ENCODE results near the gene SLC46A1.

The SLC46A1 gene

DNA sequence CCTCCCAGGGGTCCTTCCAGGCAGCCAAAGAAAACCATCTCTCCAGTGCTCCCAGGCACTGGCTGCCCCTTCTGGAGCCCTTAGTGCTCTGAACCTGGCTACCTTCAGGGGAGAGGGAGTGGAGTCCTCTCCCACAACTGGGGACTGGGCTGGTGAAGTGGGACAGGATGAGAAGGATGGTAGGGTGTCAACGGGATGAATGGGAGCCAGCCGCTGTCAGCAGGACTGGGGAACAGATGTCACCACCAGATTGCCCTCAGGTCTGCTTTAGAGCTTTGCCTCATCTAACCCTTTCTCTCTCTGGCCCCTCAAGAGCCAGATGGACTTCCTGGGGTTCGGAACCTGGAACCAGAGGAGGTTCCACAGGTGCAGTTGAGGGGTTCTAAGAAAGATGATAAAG, 40.5 kb downstream of the SLC46A1 start:
- intact Hi-C loops (cut with DNase I) = no loop called here

DNA sequence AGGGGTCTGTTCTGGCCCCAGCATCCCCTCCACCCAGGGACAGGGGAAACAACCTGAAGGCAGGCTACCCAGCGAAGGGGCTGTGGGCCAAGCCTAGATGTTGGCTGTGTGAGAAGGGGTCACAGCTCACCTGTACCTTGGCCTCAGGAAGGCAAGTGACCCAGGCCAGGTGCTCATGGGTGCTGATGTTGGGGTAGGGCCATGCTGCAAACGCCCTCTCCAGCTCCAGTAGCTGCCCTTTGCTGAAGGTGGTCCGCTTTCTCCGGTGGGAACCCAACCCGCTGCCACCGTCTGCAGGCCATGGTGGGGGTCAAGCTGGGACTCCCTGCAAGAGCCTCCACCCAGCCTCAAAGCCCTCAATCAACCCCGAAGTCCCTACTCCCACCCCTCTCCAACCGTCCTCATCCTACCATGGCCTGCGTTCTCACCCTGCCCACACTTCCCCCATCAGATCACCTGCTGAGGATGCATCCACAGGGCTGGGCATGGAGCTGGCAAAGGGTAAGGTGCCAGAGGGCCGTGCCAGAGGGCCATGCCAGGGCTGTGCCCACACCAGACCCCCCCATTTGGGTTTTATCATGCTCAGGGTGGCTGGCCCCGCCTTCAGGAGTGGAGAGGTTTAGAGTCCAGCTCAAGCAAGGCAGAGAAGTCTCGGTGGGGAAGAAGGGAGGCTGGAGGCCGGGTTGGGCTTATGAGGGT, 41.2 kb downstream of the SLC46A1 start, which contains the start of gene SEBOX:
TSS of gene SEBOX (minus strand) at position 535 of the 699 bp plus-strand sequence. CDS start at position 487, 48 bp downstream.
- no peak for DNase-seq
- intact Hi-C loops (cut with DNase I) = no loop called here

More for the DNA sequence above, 40.5 kb downstream of the SLC46A1 start:
- no peak for DNase-seq

DNA sequence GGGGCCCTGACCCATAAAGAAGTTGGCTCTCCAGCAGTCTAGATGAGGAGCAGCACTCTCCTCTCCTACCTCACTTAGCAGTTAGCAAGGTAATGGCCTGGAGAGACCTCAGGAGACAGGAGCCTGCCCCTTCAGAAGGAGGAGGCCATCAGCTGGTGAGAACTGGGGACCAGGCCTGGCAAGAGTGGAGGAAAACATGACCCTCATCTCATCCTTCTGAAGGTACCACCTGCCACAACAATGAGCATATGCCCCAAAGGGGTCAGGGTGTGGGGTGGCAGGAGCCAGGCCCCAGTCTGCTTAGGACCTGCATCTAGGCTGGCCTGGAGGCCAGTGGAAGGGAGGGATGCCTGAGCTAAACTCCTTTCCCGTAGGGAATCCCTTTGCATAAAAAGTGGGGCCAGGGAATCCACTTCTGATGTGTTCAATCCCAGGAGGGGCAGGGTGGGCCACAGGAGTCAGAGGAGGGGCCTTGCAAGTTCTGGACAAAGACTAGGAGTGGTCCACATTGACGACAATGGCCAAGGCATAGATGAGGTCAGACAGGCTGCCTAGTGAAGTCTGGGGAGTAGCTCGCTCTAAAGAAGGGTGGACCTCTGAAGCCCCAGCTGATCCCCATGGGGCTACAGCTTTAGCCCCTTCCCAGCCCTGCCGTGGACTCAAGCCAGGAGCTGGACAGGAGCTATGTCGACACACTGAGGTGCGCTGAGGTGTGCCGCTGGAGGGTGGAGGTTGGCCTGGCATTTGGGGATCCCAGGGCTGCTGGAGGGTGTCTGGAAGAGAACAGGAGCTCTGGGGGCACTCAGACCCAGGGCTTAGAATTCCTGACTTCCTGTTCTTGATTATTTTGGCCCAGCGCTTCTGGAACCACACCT, 42.0 kb downstream of the SLC46A1 start:
- no peak for DNase-seq
- intact Hi-C loops (cut with DNase I) = no loop called here

DNA sequence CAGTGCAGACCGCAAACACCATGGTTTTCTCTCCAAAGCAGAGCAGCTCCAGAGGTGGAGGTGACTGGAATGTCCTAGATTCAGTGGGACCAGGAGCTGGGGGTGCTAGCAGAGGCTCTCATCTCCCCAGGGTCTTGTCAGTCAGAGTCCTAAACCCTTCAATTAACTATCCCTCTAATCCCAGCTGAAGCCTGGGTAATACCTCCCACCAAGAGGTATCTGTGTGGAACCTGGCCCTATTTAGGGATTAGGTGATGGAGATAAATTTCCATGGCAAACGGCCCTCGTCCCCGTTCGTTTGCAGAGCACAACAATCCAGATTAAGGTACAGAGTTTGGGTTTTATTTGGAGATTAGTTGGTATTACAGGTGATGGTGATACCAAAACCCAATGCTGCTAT, 42.8 kb downstream of the SLC46A1 start:
- intact Hi-C loops (cut with DNase I) = no loop called here
- no peak for DNase-seq

DNA sequence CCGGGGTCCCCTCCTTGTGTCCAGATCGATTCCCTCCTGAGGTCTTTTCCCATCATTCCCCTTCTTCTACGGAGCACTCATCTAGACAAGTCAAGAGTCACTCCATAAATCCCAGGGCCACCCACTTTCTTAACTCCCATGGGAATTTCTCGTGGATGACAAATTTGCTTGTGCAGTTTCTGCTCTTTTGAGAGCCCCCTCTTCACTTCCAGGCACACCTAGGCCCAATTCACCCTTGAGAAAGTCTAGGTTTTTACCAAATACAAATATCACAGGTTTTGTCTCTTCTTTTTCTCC, 48.2 kb downstream of the SLC46A1 start:
- DNase-seq = no peak
- intact Hi-C loops (cut with DNase I) = loop anchor here (1.0 to 2.0 kb wide), 2 partner anchors 23 to 39 kb away; partner anchors contain the start of genes IFT20, TMEM97 and TNFAIP1

DNA sequence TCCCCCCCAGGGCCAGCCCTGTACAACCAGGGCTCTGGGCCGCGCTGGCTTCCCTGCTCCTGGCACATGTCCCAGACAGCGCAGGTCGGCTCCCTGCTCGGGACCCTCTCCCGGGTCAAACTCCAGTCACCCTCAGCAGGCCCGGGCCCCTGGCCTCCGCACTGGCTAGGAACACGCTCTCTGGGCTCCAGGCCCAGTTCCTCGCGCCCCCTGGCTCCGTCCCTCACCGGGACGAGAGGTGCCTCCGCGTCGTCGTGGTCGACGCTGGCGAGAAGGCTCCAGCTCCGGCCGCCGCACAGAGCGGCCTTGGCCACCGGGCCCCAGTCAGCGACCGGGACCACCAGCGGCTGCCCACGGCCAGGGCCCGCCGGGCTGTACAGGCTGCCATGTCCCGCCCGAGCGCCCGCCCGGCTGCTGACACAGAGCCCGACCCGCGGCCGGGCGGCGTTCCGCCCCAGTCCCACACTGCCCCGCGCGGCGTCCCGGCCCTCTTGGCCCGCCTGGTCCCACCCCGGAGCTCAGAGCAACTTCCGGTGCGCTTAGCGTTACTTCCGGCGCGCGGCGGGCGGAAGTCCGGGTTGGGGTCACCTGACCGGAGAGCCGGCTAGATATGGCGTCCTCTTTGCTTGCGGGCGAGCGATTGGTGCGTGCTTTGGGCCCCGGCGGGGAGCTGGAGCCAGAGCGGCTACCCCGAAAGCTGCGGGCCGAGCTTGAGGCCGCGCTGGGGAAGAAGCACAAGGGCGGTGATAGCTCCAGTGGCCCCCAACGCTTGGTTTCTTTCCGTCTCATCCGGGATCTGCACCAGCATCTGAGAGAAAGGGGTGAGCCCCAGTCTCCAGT, 48.7 kb downstream of the SLC46A1 start, which contains the start of gene POLDIP2:
TSS of gene POLDIP2 (minus strand) at position 467 of the 840 bp plus-strand sequence. CDS start at position 388, 79 bp downstream.
- peak; percentile 88 to 99 (median 96) for DNase-seq
- intact Hi-C loops (cut with DNase I) = loop anchor here (1.0 to 2.0 kb wide), 2 partner anchors 22 to 38 kb away; partner anchors contain the start of genes IFT20, TMEM97 and TNFAIP1

DNA sequence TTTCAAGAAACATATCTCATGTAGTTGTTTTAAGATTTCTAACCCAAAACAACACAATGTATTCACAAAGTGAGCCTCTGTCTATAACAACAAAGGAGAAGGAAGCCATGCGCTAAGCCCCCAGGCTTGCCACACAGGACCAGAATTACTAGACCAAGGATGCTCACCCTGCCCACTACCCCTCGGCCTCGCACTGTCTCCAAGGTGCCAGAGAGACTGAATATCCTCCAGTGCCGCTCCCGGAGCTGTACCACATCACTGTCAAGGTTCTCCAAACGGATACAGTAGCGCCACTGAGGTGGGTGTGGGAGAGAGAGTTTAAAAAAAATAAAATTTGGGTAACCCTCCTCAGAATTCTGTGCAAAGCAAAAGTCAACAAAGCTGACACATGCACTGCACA, 55.7 kb downstream of the SLC46A1 start:
- intact Hi-C loops (cut with DNase I) = no loop called here
- no peak for DNase-seq

DNA sequence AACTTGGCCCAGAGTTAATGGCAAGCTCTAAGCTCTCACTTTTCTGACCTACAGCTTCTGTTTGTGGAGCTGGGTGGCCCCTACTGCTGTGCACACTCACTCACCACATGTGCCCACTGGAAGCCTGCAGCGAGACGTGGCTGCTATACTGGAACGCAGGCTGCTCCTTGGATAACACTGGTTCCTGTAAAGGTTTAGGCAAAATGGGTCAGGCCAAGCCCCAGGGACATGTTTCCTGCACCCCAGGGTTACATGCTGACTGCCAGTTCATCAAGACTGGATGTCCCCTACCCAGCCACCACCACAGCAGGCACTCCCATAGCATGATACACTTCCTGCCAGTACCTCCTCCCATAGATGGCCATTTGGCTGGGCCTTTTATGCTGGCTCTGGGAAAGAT, 57.0 kb downstream of the SLC46A1 start:
- no peak for DNase-seq
- intact Hi-C loops (cut with DNase I) = no loop called here

DNA sequence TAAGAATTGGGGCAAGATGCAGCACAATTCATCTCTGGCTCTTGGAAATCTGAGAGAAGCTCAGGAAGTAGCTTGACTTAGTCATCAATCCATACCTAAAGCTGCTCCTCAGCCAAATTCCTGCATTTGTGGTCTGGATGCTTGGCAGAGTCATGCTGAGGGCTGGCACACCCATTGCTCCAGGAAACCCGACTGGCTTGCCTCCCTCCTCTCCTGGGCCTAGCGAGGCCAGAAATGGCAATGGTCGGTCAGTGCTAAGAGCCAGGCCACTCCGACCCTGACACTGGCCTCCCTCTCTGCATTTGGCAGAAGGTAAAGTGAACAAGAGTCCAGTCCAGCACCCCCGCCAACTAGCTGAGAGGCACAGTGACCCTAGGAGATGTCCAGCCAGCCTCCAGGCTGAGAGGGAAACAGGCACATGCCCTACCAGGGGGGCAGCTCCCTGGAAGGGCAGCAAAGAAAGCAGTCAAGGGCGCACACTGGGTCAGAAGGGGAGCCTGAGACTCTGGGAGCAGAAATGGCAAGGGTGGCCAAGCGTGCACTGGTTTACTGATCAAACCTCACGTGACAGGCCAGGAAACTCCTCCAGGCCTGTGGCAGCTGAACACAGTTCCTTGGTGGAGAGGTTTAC, 58.6 kb downstream of the SLC46A1 start:
- DNase-seq = no peak
- intact Hi-C loops (cut with DNase I) = no loop called here

DNA sequence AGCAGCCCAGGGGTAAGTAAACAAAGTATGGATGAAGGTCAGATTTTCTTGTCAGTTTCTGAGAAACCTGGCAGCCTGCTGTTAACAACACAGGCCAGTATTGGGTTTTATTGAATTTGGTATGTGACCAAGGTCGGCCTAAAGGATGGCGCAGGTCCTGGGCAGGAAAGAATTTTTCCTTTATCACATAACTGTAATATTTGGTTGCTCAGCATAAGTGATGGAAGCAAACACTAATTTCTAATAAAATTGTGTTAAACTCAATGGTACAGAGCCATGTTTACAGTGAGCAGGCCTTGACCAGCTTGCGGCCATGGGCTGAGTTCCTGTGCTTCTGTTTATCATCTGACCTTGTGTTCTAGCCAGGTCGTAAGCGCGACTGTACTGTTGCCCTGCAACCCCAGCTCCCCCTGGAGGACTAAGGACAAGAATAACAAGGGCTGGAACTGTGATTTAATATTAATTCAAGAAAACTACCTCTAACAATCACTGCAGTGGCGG, 59.2 kb downstream of the SLC46A1 start:
- no peak for DNase-seq
- intact Hi-C loops (cut with DNase I) = no loop called here

DNA sequence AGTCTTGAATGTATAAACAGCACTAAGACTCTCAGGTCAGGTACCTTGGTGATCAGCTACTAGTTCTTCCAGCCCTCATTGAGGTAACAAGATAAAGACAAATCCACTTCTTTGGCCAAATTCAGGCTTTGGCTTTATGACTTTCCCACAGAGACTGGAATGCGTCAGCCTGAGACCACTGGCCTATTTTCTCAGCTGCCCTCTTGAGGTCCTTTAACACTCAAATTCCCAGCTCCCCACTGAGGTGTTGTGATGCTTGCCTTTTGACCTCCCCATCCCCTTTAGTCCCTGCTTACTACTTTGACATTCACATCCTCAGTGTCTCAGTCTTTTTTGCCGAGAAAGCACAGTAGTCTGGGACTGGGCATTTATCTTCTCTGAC, 59.8 kb downstream of the SLC46A1 start:
- no peak for DNase-seq
- intact Hi-C loops (cut with DNase I) = no loop called here

DNA sequence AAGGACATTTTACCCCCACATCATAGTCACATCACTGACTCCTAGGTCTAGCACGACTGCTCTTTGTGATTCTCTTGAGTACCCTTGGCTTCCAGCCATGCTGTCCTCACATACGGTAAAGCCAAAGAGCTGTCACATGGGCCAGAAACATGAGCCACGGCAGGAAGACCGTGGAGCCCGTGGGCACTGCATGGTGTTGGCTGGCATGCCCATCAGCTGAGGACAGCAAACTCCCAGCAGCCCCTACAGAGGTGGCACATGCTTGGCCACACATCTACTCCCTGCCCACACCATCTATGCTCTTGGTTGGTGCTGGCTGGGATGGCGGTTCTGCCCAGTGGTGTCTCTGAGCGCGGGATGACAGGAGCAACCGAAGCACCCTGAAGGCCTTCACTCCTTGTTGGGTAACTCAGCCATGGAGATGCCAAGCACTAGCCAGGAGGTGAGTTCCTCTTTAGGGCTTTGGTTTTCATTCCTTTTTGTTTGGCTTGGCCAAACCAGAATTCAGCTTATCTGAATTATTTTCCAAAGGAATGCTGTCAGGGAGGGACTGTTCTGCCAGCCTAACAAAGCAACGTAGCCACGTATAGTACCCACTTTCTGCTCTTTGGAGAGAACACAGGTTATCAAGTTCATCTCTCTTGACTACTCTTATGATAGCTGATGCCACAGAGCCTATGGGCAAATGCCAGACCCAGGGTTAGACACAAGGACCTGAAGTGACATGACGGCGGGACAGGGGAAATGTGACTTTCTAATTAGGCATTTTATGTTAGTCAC, 60.4 kb downstream of the SLC46A1 start:
- no peak for DNase-seq

More for the DNA sequence above, 60.4 kb downstream of the SLC46A1 start:
- intact Hi-C loops (cut with DNase I) = no loop called here
